K562 (cell line): ENCODE results near the gene SNRNP40.

Source experiments
- HDAC2 ChIP-seq: fragments of 450-650 bp; IDR thresholded peaks from 2 replicates; pipeline ENCODE4 v1.6.1; 2016; ENCODE audit warnings: mild to moderate bottlenecking
- KLF1 ChIP-seq: fragments of 450-650 bp; IDR thresholded peaks from 2 replicates; pipeline ENCODE4 v1.6.1; 2016; ENCODE audit warnings: missing genetic modification characterization, missing compliant biosample characterization
- NR2C2 ChIP-seq, 2 experiments: fragments of 200-800 bp in 1 of 2; sonication (Bioruptor generic) in 1 of 2; sonication (generic) in 1 of 2; formaldehyde crosslinking in 1 of 2; IDR thresholded peaks; 2 replicates each; pipeline versions ENCODE4 v1.6.1 to v1.8.0; 2016 to 2022; ENCODE audit warnings: mild to moderate bottlenecking in 1 of 2, missing compliant biosample characterization in 1 of 2, missing genetic modification characterization in 1 of 2, missing genetic modification reagents in 1 of 2
- TF ChIP-seq, protein P1 (sequence below), 3 experiments: IDR thresholded peaks in 2 of 3; conservative IDR thresholded peaks in 1 of 3; 2 replicates each; pipeline ENCODE4 v1.5.1; 2011 to 2012; ENCODE audit warnings: low read length in 3 of 3, mild to moderate bottlenecking in 3 of 3, control low read depth in 2 of 3, improper control_type of control experiment in 1 of 3, inconsistent platforms in 1 of 3, low read depth in 1 of 3, mixed read lengths in 1 of 3, moderate library complexity in 1 of 3; ENCODE audit not compliant: insufficient read depth in 2 of 3

DNA sequence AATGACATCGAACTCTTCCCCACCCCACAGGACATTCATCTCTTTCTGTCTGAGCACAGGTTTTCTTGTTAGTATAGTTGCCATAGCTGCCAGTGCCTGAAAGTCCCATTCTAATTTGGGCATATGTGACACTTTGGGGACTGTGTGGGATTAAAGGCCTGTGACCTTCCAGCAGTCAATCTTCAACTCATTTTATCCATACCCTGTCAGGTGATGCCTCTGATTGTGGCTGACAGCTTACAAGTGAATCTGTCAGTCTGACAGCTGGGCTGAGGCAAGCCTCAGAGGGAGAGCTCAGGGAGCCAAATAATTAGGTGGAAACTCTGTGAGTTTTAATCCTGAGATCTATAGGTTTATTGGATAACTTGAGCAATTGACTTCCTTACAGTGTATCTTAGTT, 29.9 kb upstream of the SNRNP40 start:
- TF ChIP-seq HDAC2 (no peak), KLF1 (tag) (no peak), NR2C2 (CRISPR knock-in tag; IDR thresholded peaks at IDR 0.05) (no peak), NR2C2 (tag; IDR thresholded peaks at IDR 0.05) (no peak)
- TF ChIP-seq, protein P1, sequence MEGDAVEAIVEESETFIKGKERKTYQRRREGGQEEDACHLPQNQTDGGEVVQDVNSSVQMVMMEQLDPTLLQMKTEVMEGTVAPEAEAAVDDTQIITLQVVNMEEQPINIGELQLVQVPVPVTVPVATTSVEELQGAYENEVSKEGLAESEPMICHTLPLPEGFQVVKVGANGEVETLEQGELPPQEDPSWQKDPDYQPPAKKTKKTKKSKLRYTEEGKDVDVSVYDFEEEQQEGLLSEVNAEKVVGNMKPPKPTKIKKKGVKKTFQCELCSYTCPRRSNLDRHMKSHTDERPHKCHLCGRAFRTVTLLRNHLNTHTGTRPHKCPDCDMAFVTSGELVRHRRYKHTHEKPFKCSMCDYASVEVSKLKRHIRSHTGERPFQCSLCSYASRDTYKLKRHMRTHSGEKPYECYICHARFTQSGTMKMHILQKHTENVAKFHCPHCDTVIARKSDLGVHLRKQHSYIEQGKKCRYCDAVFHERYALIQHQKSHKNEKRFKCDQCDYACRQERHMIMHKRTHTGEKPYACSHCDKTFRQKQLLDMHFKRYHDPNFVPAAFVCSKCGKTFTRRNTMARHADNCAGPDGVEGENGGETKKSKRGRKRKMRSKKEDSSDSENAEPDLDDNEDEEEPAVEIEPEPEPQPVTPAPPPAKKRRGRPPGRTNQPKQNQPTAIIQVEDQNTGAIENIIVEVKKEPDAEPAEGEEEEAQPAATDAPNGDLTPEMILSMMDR (IDR thresholded peaks at IDR 0.05 in 2 of 3, conservative IDR thresholded peaks at IDR 0.05 in 1 of 3; ENCODE audit: insufficient read depth in 2 of 3, low read depth in 1 of 3, low read length in 3 of 3), result no peak
